GM19468 (cell line): ENCODE results near the gene FBRSL1.

Experiments
- ATAC-seq: cut with Tn5 transposase; IDR thresholded peaks from one replicate; pipeline ENCODE4 v1.9.1; 2021; ENCODE audit warnings: mild to moderate bottlenecking, moderate library complexity, moderate number of reproducible peaks; ENCODE audit not compliant: unreplicated experiment; ENCODE audit errors: extremely low read depth

FBRSL1 gene

DNA sequence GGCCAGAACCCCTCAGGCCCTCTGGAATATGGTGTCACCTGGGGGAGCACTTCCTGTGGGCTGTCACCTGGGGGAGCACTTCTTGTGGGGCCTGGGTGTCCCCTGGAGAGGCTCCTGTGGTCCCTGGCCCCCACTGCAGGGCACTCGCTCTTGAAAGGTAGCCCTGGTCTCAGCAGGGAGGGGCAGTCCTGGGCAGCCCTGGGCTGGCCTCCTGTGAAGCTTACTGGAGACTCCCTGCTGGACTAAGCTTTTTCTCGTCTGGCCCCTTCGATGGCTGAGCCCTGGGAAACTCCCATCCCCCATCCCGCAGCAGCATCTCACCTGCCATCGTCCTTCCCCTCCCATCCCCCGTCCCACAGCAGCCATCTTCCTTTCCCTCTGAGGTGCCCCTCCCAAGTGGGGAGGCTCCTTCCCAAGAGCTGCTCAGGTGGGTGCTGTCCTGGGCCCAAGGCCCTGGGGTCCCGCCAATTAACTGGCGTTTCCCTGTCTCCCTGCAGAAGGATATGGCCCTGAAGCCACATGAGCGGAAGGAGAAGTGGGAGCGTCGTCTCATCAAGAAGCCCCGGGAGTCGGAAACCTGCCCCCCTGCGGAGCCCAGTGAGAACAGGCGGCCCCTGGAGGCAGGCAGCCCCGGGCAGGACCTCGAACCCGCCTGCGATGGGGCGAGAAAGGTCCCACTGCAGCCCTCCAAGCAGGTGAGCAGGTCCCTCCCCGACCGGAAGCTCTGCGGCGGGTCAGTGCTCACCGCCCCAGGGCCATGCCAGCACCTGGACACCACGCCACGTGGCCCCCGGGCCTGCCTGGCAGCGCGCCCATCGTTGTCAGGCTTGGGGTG is 17.9 kb downstream of the FBRSL1 start:
- ATAC-seq: no peak

DNA sequence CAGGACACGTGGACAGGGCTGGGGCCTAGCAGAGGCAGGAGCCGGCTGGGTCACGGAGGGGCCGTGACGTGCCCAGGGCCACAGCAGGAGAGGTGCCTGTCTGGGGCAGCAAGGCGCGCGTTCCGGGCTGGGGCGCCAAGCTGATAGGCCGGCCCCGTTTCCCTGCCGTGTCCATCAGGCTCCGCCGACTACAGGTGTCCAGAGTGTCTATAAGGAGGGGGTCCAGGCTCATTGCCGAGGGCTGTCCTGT is 18.5 kb downstream of the FBRSL1 start:
- no peak for ATAC-seq

DNA sequence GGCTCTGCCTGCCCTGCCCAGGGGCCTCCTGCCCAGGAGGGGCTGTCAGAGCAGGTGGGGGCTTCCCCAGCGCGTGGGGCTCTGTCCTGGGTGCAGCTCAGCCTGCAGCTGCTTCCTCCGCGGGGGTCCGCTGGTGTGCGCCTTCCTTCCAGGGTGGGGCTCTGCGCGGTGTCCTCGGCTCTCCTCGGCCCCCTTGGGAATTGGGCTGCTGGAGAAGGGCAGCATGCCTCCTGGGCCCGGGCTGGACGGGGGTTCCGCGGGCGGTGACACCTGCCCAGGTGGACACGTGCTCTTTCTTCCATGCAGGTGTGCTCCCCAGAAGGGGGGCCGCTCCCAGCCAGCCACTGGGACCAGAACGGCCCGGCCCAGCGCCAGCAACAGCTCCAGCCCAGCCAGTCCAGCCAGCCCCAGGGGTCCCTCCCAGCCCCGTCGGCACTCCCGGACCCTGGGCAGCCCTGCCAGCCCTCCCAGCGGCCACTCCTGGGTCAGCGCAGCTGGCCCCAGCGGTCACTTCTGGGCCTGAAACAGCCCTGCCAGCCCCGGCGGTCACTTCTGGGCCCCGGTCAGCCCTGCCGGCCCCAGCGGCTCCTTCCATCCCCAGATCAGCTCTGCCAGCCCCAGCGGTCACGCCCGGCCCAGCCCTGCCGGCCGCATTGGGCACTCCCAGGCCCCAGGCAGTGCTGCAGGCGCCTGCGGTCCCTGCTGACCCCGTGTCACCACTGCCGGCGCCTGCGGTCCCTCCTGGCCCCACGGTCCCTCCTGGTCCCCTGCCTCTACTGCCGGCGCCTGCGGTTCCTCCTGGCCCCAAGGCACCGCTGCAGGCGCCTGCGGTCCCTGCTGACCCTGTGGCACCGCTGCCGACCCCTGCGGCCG is 19.1 kb downstream of the FBRSL1 start:
- no peak for ATAC-seq

DNA sequence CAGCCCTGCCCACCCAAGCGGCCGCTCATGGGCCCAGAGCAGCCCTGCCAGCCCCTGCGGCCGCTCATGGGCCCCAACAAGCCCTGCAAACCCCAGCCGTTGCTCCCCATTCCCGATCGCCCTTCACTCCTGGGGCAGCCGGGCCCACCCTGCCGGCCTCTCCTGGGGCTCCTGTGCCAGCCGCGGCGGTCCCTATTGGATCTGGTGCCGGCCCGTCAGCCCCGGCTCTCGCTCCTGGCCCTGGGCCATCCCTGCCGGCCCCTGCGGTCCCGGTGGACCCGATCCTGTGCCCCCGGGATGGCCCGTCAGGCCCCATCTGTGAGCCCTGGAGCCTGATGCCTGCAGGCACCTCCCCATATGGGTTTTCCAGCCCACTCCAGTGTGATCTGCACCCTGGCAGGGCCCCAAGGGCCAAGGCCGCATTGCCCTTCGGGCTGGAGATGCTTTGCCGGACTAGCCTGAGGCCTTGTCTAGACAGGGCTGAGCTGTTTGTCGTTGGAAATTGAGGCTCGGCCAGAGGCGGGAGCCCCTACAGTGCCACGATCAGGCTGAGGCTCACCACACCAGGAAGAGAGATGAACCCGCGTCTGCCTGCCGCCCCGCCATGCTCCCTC is 20.3 kb downstream of the FBRSL1 start:
- no peak for ATAC-seq

DNA sequence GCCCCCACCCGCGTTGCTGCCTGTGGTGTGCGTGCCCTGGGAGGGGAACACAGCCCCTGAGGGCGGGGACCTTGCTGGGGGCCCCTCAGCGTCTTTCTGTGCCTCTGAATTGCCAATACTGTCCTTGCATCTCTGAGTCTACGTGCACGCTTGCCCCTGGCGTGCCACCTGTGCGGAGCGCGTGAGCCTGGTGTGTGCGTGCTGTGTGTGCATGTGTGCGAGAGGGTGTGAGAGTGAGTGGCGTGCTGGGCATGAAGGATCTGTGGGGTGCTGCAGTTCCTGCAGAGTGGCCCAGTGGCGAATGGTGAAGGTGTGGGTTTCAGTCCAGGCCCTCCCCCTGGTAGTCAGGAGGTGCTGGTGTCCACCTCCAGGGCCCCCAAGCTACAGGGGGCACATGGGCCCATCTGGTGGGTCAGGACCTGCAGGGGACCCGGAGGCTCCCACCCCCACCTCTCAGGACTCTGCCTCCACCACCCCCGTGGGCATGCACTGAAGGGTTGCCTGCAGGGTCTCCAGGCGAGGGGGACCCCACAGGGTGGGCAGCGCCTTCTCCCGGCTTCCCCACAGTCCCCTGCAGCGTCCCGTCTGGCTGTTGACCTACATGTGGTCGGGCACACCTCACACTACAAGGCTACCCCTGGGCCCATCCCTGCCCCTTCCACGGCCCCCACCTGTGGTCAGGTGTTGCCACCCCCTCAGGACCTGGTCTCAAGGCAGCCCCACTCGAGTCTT is 21.0 kb downstream of the FBRSL1 start:
- ATAC-seq: no peak

DNA sequence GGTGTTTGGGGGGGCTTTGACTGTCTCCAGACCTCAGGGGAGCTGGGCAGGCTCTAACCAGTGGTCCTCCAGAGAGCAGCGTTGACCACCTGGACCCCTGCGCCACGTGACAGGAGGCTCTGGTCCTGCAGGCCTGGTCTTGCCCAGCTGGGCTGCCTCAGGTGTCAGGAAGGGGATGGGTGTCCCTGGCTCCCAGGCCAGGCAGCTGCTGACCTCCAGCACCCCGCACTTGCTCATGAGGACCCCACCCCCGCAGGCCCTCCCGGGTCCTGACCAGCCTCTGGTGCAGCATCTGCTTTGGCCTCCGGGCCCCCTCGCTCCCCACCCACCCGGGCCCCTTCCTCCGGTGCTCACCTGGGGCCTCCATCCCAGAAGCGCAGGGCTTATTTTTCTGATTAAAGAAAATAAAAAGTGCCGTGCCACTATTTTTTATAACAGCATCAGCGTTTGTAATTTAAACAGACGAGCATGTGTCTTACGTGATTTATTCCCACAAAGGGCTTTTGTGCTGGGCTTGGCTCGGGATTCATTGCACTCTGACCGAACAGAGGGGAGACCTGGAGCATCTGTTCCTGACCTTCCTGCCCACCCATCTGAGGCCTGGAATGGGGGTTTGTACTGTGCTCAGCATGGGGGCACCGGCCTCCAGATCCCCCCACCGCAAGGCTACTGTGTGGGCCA is 21.7 kb downstream of the FBRSL1 start:
- no peak for ATAC-seq

DNA sequence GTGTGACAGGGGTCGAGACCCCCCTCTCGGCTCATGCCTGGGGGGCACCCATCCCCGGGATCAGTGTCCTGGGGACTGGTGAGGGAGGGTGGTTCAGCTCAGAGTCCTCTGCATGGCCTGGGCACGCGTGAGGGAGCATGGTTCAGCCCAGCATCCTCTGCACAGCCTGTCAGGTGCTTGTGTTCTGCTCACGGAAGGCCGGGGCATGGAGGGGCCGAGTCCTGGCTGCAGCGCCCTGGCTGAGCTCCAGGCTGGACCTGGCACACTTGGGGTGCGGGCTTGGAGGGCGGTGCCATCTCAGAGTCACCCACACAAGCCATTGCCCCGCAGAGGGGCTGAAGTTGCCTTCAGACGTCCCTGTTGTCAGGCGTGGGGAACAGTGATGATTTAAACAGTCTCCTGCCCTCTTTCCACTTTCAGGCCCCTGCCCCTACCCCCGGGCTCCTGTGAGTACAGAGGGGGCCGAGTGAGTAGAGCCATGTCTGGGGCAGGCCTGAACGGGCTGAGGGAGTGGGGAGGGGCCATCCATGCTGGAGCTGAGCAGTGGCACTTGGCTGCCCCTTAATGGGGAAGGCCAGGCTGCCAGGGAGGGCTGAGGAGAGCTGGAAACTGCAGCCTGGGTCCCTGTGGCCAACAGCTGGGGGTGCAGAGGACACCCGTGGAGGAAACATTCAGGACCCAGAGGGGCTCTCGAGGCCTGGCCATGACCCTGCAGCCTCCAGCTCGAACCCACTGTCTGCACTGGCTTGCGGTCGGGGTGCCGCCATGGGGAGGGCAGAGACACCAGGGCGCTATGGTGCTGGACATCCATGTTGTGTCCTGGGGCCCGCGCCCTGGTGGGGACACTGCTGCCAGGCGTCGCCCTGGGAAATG is 22.5 kb downstream of the FBRSL1 start:
- no peak for ATAC-seq

DNA sequence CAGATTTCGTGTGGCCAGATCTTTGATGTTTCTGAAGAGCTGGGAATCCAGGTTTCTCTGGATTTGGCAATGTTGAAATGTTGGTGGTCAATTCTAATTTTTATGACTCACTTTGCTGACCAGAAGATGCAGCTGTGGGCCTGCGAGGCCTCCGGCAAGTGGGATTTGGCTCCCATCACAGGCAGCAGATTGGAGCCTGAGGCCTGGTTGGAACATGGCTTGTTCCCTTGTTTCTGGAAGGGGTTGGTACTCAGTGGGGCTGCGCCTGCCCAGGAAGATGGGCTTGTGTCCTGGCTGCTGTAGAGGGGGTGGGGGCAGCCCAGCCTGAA is 23.1 kb downstream of the FBRSL1 start:
- no peak for ATAC-seq

DNA sequence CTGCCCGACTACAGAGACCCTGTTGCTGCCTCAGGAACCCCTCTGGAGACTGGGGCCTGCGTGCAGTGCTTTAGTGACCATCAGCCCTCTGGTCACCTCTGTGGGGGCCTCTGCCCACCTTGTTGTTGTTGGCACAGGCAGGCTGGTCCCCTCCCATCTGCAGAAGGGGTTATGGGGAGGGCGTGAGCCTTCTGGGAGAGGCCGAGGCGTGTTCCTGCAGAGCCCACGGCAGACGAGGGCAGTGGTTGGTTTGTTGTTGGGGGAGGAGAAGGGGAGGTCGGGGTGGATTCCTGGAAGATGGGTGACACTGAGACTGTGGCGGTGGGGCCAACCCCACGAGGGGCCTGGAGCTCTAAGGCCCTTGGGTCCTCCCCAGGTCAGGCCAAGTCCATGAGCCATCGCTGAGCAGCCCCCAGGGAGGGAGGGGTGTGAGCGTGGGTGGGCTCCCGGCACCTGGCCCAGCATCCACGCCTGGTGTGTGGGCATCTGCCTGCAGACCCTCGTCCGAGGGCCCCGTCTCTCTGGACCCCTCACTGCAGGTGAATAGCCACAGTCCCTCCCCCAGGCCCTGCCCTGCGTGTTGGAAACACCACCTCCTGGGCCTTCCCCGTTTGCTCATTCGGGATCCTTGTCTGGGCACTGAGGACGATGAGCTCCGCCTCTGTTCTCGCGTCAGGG is 23.6 kb downstream of the FBRSL1 start:
- ATAC-seq: no peak

DNA sequence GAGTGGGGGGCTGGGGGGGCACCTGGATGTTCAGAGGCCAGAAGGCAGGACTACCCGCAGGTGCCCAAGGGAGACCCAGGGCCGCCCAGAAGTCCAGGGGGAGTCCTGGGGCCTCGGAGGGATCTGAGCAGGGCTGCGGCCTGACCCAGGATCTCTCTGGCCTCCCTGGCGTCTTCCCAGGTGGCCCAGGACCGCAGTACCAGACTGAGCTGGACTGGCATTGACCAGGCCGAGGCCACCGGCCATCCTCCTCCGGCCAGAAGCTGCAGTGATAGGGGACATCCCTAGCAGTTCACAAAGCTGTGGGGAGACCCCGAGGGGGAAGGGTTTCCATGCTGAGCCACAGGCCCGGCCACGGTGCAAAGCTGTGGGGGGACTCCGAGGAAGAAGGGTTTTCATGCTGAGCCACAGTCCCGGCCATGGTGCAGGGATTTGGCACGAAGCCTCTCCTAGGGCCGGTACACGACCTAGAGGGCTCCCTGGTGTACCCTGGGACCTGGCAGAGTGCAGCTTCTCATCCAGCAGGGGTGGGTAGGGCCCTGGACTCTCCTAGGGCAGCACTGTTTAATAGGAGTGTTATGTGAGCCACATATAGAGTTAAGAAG is 24.4 kb downstream of the FBRSL1 start:
- no peak for ATAC-seq

DNA sequence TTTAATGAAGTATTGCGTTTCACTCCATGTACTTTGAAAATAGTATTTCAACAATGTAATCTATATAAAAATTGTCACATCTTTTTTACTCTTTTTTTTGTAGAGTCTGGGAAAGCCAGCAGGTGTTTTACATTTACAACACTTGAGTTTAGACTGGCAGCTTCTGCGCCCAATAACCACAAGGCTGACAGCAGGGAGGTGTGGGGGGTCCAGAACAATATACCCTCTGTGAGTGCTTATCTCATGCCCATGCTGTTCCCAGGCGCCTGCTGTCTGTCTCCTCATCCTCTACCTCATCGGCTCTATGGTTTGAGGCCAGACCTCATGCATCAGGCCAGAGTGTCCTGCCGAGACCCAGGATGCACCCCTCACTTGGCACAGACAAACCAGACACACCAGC is 24.9 kb downstream of the FBRSL1 start:
- no peak for ATAC-seq

DNA sequence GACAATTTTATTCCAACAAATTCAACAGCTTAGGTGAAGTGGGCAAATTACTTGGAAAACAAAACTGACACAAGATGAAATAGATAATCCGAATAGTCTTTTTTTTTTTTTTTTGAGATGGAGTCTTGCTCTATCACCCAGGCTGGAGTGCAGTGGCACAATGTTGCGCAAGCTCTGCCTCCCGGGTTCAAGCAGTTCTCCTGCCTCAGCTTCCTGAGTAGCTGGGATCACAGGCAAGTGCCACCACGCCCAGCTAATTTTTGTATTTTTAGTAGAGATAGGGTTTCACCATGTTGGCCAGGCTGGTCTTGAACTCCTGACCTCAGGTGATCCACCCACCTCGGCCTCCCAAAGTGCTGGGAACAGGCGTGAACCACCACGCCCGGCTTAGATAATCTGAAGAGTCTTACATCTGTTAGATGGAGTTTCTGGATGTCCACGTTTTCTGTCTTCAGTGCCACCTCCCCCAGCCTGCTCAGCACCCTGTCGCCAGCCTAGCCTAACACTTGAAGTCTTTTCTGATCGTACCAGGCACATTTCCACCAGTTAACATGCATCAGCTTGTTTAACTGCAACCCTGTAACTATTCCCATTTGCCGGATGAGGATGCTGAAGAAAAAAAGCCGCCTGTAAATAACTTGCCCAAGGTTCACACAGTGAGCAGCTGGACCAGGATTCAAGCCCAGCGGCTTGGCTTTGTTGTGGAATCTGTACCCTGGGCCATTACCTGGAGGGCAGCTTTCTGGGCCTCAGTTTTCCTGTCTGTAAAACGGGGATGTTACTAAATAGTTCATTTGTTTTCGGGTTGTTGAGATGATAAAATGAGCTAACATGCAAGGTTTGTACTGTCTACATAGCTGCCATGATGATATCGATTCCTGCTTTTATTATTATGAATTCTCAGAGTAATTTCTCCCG is 26.4 kb downstream of the FBRSL1 start:
- no peak for ATAC-seq

DNA sequence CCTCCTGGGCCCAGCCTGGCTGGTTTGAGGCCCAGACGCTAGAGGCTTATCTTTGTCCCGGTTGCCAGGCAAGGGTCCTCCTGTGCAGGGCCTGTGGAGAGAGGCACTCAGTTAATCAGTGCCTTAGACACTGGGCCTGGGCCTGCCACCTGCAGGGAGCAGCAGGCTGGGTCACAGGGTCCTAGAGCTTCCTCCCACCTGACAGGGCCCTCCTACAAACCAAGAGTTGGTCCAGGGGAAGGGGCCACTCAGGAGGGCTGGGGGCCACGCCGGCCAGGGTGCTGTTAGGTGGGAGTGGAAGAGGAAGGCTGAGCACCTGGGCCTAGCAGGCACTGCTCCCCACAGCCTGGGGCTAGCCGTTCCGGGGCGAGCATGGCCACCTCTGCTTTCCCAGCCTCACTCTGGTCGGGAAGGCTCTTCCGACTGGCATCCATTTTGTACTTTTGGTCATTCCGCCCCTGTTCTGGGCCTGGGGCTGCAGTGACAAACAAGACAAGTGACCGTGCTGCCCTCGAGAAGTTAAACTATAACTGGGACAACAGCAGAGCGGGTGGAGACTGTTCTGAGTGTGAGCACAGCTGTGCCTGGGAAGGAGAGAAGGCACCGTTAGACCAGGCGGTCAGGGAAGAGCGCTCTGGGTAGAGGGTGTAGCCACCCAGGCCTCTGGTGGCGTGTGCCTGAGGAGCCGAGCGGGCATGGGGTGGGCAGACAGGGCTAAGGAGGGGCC is 27.2 kb downstream of the FBRSL1 start:
- ATAC-seq: no peak

DNA sequence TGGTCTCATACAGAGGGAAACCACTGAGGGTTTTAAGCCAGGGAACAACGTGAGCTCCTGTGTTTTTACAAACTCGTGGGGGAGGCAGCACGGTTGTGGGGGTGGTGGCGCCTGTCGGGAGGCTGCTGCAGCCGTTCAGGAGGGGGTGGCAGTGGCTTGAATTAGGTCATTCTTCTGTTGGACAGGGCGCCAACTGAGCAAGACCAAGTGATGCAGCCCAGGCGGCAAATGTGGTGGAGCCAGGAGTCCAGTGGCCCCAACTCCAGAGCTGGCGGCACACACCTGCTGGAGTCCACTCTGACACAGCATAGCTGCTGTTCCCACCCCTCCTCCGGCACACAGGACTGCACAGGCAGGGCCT is 27.8 kb downstream of the FBRSL1 start:
- no peak for ATAC-seq

DNA sequence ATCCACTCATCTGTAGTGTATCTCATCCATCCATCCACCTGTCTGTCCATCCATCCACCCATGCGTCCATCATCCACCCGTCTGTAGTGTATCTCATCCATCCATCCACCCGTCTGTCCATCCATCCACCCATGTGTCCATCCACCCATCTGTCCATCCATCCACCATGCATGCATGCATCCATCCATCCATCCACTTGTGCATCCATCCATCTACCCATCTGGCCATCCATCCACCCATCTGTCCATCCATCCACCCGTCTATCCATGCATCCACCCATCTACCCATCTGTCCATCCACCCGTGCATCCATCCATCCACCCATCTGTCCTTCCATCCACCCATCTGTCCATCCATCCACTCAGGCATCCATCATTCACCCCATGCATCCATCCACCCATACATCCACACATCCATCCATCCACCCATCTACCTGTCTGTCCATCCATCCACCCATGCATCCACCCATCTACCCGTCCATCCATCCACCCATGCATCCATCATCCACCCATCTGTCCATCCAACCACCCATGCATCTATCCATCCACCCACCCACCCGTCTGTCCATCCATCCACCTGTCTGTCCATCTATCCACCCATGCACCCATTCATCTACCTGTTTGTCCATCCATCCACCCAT is 28.5 kb downstream of the FBRSL1 start:
- ATAC-seq: no peak
